Measurements from ENCODE around the gene ABCB11. TPM values are rescaled to one million over a fixed set of nuclear protein-coding genes. Genes with fewer than 3 reads are reported as not detected.

ABCB11 gene
- total RNA-seq, 1 donor from 2014 or later, result 0.02 TPM

DNA sequence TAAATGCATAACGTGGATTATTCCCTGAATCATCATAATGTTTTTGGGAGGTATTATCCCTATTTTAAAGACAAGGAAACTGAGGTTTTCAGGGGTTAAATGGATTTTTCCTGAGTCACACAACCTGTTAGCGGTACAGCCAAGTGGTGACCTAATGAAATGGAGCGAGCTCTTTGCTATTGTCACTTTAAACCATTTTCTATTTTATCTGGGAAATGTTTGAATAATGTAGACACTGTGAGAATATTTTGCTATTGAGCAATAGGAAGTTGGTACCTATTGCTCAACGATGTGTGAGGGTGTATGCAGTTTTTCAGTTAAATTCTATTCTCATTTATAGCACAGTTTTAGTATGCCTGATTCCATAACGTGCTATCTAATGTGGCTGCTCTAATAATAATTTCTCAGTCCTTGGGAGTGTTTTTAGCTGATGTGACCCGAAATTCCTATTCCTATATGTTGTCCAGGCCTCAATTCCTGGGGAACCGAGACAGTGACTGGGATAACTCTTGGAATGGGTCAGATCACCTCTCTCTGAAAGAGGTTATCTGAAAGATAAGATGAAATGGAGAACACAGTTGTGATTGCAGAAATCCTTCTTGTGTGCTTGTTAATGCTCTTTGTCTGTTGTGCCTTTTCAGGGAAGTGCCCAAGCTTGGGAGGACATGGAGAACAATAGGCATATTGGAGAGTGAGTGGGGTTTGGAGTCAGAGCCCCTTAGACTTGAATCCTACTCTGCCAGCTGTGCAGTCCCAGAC is 38.4 kb downstream of the ABCB11 start:
- Mint-ChIP-seq H3K27me3 (ENCODE audit: low read depth, unreplicated experiment) (no peaks in the 10 kb centered on the region), H3K36me3 (ENCODE audit: low read depth, unreplicated experiment) (no peaks in the 10 kb centered on the region), H3K4me3 (ENCODE audit: unreplicated experiment) (no peak overlapping the region), H3K27ac (ENCODE audit: unreplicated experiment) (no peak overlapping the region), H3K4me1 (ENCODE audit: low read depth, unreplicated experiment) (peaks cover 27% of the 10 kb centered on the region), H3K9me3 (ENCODE audit: unreplicated experiment) (no peaks in the 10 kb centered on the region)
- H3K9ac ChIP-seq (ENCODE audit: low read length), result no peak overlapping the region
- FAIRE-seq (no peak), DNase-seq (ENCODE audit: low read depth) (peak; percentile 33)
- H2AFZ ChIP-seq (ENCODE audit: low read depth, low read length), result no peak overlapping the region
- H4K20me1 ChIP-seq (ENCODE audit: insufficient read depth, low read length), result no peaks in the 10 kb centered on the region
- H3K4me3 ChIP-seq (ENCODE audit: insufficient read depth, low read depth, low read length), result no peak overlapping the region
- no peak overlapping the region for H3K27ac ChIP-seq (ENCODE audit: low read depth, low read length)
- TF ChIP-seq EZH2 (IDR thresholded peaks at IDR 0.05; ENCODE audit: insufficient read depth, low read length), result no peak
- TF ChIP-seq, protein P1, sequence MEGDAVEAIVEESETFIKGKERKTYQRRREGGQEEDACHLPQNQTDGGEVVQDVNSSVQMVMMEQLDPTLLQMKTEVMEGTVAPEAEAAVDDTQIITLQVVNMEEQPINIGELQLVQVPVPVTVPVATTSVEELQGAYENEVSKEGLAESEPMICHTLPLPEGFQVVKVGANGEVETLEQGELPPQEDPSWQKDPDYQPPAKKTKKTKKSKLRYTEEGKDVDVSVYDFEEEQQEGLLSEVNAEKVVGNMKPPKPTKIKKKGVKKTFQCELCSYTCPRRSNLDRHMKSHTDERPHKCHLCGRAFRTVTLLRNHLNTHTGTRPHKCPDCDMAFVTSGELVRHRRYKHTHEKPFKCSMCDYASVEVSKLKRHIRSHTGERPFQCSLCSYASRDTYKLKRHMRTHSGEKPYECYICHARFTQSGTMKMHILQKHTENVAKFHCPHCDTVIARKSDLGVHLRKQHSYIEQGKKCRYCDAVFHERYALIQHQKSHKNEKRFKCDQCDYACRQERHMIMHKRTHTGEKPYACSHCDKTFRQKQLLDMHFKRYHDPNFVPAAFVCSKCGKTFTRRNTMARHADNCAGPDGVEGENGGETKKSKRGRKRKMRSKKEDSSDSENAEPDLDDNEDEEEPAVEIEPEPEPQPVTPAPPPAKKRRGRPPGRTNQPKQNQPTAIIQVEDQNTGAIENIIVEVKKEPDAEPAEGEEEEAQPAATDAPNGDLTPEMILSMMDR (IDR thresholded peaks at IDR 0.05; ENCODE audit: insufficient read depth, low read depth, low read length), result no peak
- H3K4me1 ChIP-seq (ENCODE audit: insufficient read depth, low read length), result peaks cover 13% of the 10 kb centered on the region
- no peaks in the 10 kb centered on the region for H3K9me3 ChIP-seq (ENCODE audit: insufficient read depth, low read depth, low read length)
- H3K27me3 ChIP-seq (ENCODE audit: insufficient read depth, low read length), result no peaks in the 10 kb centered on the region
- H3K79me2 ChIP-seq (ENCODE audit: insufficient read depth, low read length), result no peaks in the 10 kb centered on the region
- no peak overlapping the region for H3K4me2 ChIP-seq (ENCODE audit: low read length)
- no peaks in the 10 kb centered on the region for H3K36me3 ChIP-seq (ENCODE audit: insufficient read depth, low read length)

DNA sequence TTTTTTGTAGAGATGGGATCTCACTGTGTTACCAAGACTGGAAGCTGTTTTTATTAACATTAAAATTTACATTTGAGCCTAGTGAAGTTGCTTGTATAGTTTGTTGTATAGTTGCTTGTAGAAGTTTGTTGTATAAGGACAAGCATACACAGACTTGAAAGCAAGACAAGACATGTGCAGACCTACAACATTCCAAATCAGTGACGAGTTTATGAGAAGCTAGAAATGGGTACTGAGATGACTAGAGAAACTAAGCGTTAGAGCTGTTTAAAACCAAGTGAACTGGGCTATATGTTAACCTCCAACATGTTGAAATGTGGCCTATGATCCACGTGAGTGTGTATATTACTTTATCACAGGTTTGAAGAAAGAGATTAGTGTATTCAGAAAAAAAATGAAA is 39.1 kb downstream of the ABCB11 start:
- H3K27ac Mint-ChIP-seq (ENCODE audit: unreplicated experiment), result no peak overlapping the region
- H3K79me2 ChIP-seq (ENCODE audit: insufficient read depth, low read length), result no peaks in the 10 kb centered on the region
- H3K4me3 ChIP-seq (ENCODE audit: insufficient read depth, low read depth, low read length), result no peak overlapping the region

More for the DNA sequence above, 39.1 kb downstream of the ABCB11 start:
- Histone ChIP-seq H4K20me1 (ENCODE audit: insufficient read depth, low read length) (no peaks in the 10 kb centered on the region), H3K27me3 (ENCODE audit: insufficient read depth, low read length) (no peaks in the 10 kb centered on the region), H3K9me3 (ENCODE audit: insufficient read depth, low read depth, low read length) (no peaks in the 10 kb centered on the region), H3K27ac (ENCODE audit: low read depth, low read length) (no peak overlapping the region), H3K36me3 (ENCODE audit: insufficient read depth, low read length) (no peaks in the 10 kb centered on the region), H3K9ac (ENCODE audit: low read length) (no peak overlapping the region), H3K4me2 (ENCODE audit: low read length) (no peak overlapping the region), H2AFZ (ENCODE audit: low read depth, low read length) (no peak overlapping the region), H3K4me1 (ENCODE audit: insufficient read depth, low read length) (peaks cover 7% of the 10 kb centered on the region)
- no peaks in the 10 kb centered on the region for H3K27me3 Mint-ChIP-seq (ENCODE audit: low read depth, unreplicated experiment)
- no peak overlapping the region for H3K4me3 Mint-ChIP-seq (ENCODE audit: unreplicated experiment)
- peaks cover 20% of the 10 kb centered on the region for H3K4me1 Mint-ChIP-seq (ENCODE audit: low read depth, unreplicated experiment)
- DNase-seq (ENCODE audit: low read depth) (peak; percentile 27), FAIRE-seq (no peak)
- H3K36me3 Mint-ChIP-seq (ENCODE audit: low read depth, unreplicated experiment), result no peaks in the 10 kb centered on the region
- TF ChIP-seq, protein P1 (IDR thresholded peaks at IDR 0.05; ENCODE audit: insufficient read depth, low read depth, low read length), result no peak
- TF ChIP-seq EZH2 (IDR thresholded peaks at IDR 0.05; ENCODE audit: insufficient read depth, low read length), result no peak
- no peaks in the 10 kb centered on the region for H3K9me3 Mint-ChIP-seq (ENCODE audit: unreplicated experiment)
